Activated CD4-positive, alpha-beta T cell treated with anti-CD3 and anti-CD28 coated beads, Interleukin-2, Interleukin-4, amounts not matched to agents 100 ng/mL and 50 ng/mL, durations not matched to agents 16 hours and 8 hours (primary cell): ENCODE measurements around the gene HPN.
"Not testable (repeated sequence)": the region's sequence is repeated elsewhere in the genome, so short reads cannot be mapped to it uniquely, and the experiment has no call there.

Source experiments
- DNase-seq: peaks from one replicate; pipeline ENCODE4 v3.0.0-alpha.2; 2020; ENCODE audit warnings: low spot score

The HPN gene

GRCh38 chr19:35009424-35010415 lies 31.8 kb upstream of the HPN start:
- DNase-seq = no peak

- no peak for DNase-seq
Measured at GRCh38 chr19:35011091-35011689, 30.3 kb upstream of the HPN start.

- DNase-seq = no peak
Measured at GRCh38 chr19:35011737-35012682, 29.5 kb upstream of the HPN start.

DNA sequence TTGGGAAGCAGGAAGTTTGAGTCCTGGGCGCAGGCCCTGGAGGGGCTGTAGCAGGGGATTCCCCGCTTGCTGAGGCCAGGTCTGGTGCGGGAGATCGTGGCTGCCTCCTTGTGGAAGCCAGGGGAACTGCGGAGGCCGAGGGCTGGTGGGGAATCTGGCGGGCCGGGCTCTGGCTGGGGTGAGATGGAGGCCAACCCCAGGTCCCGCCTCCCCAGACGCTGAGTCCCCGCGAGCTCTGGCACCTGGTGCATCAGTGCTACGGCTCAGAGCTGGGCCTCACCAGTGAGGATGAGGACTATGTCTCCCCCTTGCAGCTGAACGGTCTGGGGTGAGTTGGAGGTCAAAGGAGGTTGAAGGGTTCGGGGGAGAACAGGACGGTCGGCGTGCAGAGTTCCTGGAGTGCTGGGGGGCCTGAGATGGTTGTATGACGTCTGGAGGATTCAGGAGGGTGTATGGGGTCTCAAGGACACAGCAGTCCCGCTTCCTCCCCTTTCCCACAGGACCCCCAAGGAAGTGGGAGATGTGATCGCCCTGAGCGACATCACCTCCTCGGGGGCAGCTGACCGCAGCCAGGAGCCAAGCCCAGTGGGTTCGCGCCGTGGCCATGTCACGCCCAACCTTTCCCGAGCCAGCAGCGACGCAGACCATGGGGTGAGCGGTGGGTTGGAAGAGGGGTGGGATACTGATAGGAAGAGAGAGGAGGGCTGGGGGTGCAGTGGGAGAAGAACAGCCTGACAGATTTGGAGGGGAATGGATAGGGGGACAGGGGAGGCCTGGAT lies 28.3 kb upstream of the HPN start:
- DNase-seq = peak; percentile 72

GRCh38 chr19:35013820-35014754 lies 27.4 kb upstream of the HPN start:
- peak; percentile 55 for DNase-seq

- not testable (repeated sequence) for DNase-seq
Measured at GRCh38 chr19:35014774-35015173, 26.7 kb upstream of the HPN start.

GRCh38 chr19:35015270-35015953 lies 26.1 kb upstream of the HPN start:
- DNase-seq = no peak

DNA sequence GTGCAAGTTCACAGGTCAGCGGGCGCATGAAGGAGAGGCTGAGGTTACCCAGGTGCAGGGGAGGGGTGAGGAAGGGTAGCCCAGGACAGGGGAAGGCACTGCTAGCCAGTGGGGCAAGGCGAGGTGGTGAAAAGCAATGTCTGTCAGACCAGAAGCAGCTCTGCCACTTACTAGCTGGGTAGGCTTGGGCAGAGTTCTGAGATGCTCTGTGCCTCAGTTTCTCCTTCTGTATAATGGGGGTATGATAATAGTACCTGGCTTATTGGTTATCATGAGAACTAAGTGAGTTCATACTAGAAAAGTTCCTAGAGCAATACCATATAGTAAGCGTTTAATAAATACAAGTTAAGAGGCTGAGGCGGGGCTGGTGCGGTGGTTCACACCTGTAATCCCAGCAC lies 25.6 kb upstream of the HPN start:
- DNase-seq = no peak

DNA sequence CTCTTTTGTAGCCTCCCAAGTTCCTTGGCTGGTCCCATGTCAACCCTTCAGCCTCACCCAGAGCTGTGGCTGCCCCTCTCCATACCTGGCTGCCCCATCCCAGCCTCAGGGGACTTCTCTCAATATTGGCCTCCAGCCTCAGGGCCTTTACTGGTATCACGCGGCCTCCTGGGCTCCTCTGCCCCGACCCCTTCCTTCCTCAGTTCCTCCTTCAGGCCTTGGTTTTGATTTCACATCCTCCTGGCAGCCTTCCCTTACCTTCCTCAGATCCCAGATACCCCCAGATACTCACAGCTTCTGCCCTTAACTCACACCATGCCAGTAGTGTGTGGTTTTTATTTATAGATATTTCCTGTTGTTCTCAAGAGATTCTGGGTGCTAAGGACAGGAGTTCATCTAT lies 24.0 kb upstream of the HPN start:
- DNase-seq = no peak

DNA sequence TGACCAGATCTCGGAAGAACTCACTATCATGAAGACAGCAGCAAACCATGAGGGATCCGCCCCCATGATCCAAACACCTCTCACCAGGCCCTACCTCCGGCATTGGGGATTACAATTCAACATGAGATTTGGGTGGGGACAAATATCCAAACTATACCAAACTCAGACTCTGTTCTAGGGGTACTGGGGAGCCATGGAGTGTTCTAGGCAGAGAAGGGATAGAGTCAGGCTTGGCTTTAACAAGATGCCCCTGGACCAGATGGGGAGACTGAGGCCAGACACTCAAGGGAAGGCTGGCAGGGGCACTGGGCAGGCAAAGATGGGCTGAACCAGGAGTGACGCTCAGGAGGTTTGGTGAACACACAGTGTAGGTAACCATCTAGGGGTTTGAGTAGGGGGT lies 23.1 kb upstream of the HPN start:
- DNase-seq = no peak

DNA sequence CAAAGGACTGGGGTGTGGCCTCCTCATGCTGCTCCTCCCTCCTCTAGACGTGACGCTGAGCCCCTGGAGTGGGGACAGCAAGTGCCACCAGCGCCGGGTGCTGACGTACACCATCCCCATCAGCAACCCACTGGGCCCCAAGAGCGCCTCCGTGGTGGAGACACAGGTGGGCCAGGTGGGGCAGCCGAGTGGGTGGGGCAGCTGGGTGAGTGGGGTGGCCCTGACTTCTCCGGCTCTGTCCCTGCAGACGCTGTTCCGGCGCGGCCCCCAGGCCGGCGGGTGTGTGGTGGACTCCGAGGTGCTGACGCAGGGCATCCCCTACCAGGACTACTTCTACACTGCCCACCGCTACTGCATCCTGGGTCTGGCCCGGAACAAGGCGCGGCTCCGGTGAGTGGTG lies 22.4 kb upstream of the HPN start:
- DNase-seq = no peak

- no peak for DNase-seq
Measured at GRCh38 chr19:35021016-35021415, 20.5 kb upstream of the HPN start.

DNA sequence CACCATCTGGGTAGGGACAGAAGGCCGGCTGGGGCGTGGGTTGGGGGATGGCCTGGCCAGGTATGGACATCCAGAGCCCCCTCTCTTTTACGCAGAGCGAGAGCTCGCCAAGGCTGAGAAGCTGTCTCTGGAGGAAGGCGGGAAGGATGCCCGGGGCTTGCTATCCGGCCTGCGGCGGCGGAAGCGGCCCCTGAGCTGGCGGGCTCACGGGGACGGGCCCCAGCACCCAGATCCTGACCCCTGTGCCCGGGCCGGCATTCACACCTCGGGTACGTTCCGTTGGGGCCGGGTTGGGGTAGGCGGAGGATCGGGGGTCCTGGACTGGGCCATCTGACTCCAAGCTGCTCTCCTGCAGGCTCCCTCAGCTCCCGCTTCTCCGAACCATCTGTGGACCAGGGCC lies 19.9 kb upstream of the HPN start:
- DNase-seq = no peak

GRCh38 chr19:35022460-35022859 lies 19.1 kb upstream of the HPN start:
- no peak for DNase-seq

GRCh38 chr19:35023428-35023827 lies 18.1 kb upstream of the HPN start:
- no peak for DNase-seq

DNA sequence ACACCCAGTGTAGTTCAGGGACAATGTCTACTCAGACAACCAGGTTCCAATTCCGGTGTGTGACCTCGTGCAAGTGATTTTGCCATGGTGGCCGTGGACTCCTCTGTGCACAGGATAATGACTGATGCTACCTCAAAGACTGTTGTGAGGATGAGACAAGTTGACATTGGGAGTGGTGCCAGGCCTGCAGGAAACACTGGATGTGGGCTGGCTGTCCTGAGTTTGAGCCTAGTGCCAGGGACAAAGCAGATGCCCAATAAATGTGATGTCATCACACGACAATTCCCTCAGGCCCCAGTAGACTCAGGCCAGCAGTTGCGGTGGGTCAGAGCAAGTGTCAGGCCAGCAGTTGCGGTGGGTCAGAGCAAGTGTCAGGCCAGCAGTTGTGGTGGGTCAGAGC lies 17.4 kb upstream of the HPN start:
- DNase-seq = no peak

DNA sequence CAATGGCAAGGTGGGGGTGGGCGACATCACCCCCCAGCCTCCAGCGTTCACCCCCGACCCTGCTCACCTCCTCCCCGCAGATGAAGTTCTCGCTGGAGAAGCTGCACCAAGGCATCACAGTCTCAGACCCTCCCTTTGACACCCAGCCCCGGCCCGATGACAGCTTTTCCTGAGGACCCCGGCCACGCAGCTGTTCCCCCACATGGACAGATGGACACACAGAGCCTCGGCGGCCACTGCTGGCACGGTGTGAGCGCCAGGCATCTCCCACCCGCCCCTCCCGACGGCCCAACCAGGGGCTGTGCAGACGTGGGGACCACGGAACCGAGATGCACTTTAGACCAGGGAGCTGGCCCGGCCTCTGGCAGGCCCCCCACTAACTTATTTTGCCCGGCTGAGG lies 15.6 kb upstream of the HPN start:
- DNase-seq = no peak

GRCh38 chr19:35026418-35026817 lies 15.1 kb upstream of the HPN start:
- DNase-seq = no peak

DNA sequence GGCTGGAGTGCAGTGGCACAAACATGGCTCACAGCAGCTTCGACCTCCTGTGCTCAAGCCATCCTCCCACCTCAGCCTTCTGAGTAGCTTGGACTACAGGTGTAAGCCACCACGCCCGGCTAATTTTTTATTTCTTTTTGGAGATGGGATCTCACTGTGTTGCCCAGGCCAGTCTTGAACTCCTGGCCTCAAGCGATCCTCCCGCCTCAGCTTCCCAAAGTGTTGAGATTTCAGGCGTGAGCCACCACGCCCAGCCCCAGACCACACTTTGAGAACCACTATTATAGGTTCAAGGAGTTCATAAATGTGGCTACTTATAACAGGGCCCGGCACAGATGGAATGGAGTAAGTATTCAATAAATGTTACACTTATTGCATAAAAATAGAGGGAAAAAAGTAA lies 14.5 kb upstream of the HPN start:
- DNase-seq = no peak
